ENCODE measurements around the gene ZSCAN31. TPM values are rescaled to one million over a fixed set of nuclear protein-coding genes. Genes with fewer than 3 reads are reported as not detected.
"Not testable (repeated sequence)": the region's sequence is repeated elsewhere in the genome, so short reads cannot be mapped to it uniquely, and the experiment has no call there.

Gene ZSCAN31
- polyA plus RNA-seq, 3 donors from 2014 or later, result 1.5 to 2.3 TPM; not detected in 1

- DNase-seq, result no peak
- no peaks in the 10 kb centered on the region for H3K4me1 Mint-ChIP-seq
- H3K27me3 Mint-ChIP-seq (ENCODE audit: low read depth in 3 of 3), result peaks cover 0 to 11% (median 7%) of the 10 kb centered on the region in 3 donors
- no peak overlapping the region for H3K27ac Mint-ChIP-seq
- peaks cover 18 to 25% (median 22%) of the 10 kb centered on the region in 3 donors for H3K36me3 Mint-ChIP-seq
- peaks cover 18 to 29% (median 22%) of the 10 kb centered on the region in 6 donors for H3K9me3 Mint-ChIP-seq
- H3K4me3 Mint-ChIP-seq, result no peak overlapping the region
Observed at GRCh38 chr6:28323813-28324424, 12.0 kb downstream of the ZSCAN31 start.

- H3K9me3 Mint-ChIP-seq, result peaks cover 16 to 20% (median 19%) of the 10 kb centered on the region in 6 donors
- no peak overlapping the region for H3K27ac Mint-ChIP-seq
Observed at GRCh38 chr6:28322661-28323060, 13.3 kb downstream of the ZSCAN31 start.

GRCh38 chr6:28317866-28318265 lies 18.1 kb downstream of the ZSCAN31 start:
- H3K4me1 Mint-ChIP-seq; H3K27me3 Mint-ChIP-seq (ENCODE audit: low read depth in 3 of 3); H3K9me3 Mint-ChIP-seq; H3K36me3 Mint-ChIP-seq; H3K27ac Mint-ChIP-seq; DNase-seq; H3K4me3 Mint-ChIP-seq: not testable (repeated sequence)

More at GRCh38 chr6:28322661-28323060, 13.3 kb downstream of the ZSCAN31 start:
- Mint-ChIP-seq H3K36me3 (peaks cover 16 to 21% (median 20%) of the 10 kb centered on the region in 3 donors), H3K4me3 (no peak overlapping the region), H3K27me3 (ENCODE audit: low read depth in 3 of 3) (peaks cover 3 to 9% (median 4%) of the 10 kb centered on the region in 3 donors), H3K4me1 (no peaks in the 10 kb centered on the region)
- DNase-seq, result no peak

- Mint-ChIP-seq H3K27me3 (ENCODE audit: low read depth in 3 of 3) (peaks cover 3 to 5% (median 4%) of the 10 kb centered on the region in 3 donors), H3K4me1 (no peaks in the 10 kb centered on the region), H3K36me3 (peaks cover 0 to 8% (median 0%) of the 10 kb centered on the region in 3 donors), H3K9me3 (no peaks in the 10 kb centered on the region), H3K4me3 (no peak overlapping the region), H3K27ac (no peak overlapping the region)
- no peak for DNase-seq
Observed at GRCh38 chr6:28315628-28316027, 20.3 kb downstream of the ZSCAN31 start.

GRCh38 chr6:28312939-28313338 lies 23.0 kb downstream of the ZSCAN31 start:
- no peaks in the 10 kb centered on the region for H3K9me3 Mint-ChIP-seq
- peaks cover 0 to 8% (median 0%) of the 10 kb centered on the region in 3 donors for H3K36me3 Mint-ChIP-seq
- peaks cover 2 to 18% (median 12%) of the 10 kb centered on the region in 3 donors for H3K27me3 Mint-ChIP-seq (ENCODE audit: low read depth in 3 of 3)
- no peaks in the 10 kb centered on the region for H3K4me1 Mint-ChIP-seq
- no peak overlapping the region for H3K4me3 Mint-ChIP-seq
- no peak for DNase-seq
- no peak overlapping the region for H3K27ac Mint-ChIP-seq

GRCh38 chr6:28311139-28311823 lies 24.7 kb downstream of the ZSCAN31 start:
- Mint-ChIP-seq H3K36me3 (peaks cover 0 to 8% (median 0%) of the 10 kb centered on the region in 3 donors), H3K4me3 (no peak overlapping the region), H3K27me3 (ENCODE audit: low read depth in 3 of 3) (peaks cover 0 to 20% (median 13%) of the 10 kb centered on the region in 3 donors), H3K4me1 (no peaks in the 10 kb centered on the region), H3K9me3 (peaks cover 0 to 3% (median 0%) of the 10 kb centered on the region in 6 donors), H3K27ac (no peak overlapping the region)
- DNase-seq, result no peak

GRCh38 chr6:28306363-28306762 lies 29.6 kb downstream of the ZSCAN31 start:
- not testable (repeated sequence) for H3K4me1 Mint-ChIP-seq, H3K36me3 Mint-ChIP-seq, H3K4me3 Mint-ChIP-seq, DNase-seq, H3K27ac Mint-ChIP-seq, H3K9me3 Mint-ChIP-seq
- peaks cover 0 to 18% (median 14%) of the 10 kb centered on the region in 3 donors for H3K27me3 Mint-ChIP-seq (ENCODE audit: low read depth in 3 of 3)

GRCh38 chr6:28303570-28303969 lies 32.4 kb downstream of the ZSCAN31 start:
- Mint-ChIP-seq H3K27ac (no peak overlapping the region), H3K27me3 (ENCODE audit: low read depth in 3 of 3) (peaks cover 0 to 11% (median 4%) of the 10 kb centered on the region in 3 donors), H3K9me3 (peaks cover 0 to 3% (median 0%) of the 10 kb centered on the region in 6 donors), H3K4me3 (no peak overlapping the region), H3K36me3 (peaks cover 0 to 2% (median 0%) of the 10 kb centered on the region in 3 donors), H3K4me1 (no peaks in the 10 kb centered on the region)
- DNase-seq, result no peak

- Mint-ChIP-seq H3K4me3 (no peak overlapping the region), H3K9me3 (no peaks in the 10 kb centered on the region), H3K27ac (no peak overlapping the region), H3K4me1 (no peaks in the 10 kb centered on the region), H3K27me3 (ENCODE audit: low read depth in 3 of 3) (no peaks in the 10 kb centered on the region), H3K36me3 (peaks cover 0 to 11% (median 5%) of the 10 kb centered on the region in 3 donors)
- no peak for DNase-seq
Observed at GRCh38 chr6:28296520-28297060, 39.4 kb downstream of the ZSCAN31 start.

GRCh38 chr6:28295326-28295725 lies 40.6 kb downstream of the ZSCAN31 start:
- Mint-ChIP-seq H3K27me3 (ENCODE audit: low read depth in 3 of 3) (no peaks in the 10 kb centered on the region), H3K36me3 (peaks cover 0 to 11% (median 3%) of the 10 kb centered on the region in 3 donors), H3K4me3 (no peak overlapping the region), H3K27ac (no peak overlapping the region), H3K4me1 (no peaks in the 10 kb centered on the region), H3K9me3 (no peaks in the 10 kb centered on the region)
- no peak for DNase-seq

- H3K4me1 Mint-ChIP-seq, result no peaks in the 10 kb centered on the region
- no peak overlapping the region for H3K27ac Mint-ChIP-seq
- no peaks in the 10 kb centered on the region for H3K27me3 Mint-ChIP-seq (ENCODE audit: low read depth in 3 of 3)
- H3K4me3 Mint-ChIP-seq, result no peak overlapping the region
- DNase-seq, result no peak
- peaks cover 0 to under 1% (median 0%) of the 10 kb centered on the region in 6 donors for H3K9me3 Mint-ChIP-seq
- peaks cover 8 to 15% (median 8%) of the 10 kb centered on the region in 3 donors for H3K36me3 Mint-ChIP-seq
Observed at GRCh38 chr6:28291573-28291972, 44.4 kb downstream of the ZSCAN31 start.

- H3K27me3 Mint-ChIP-seq (ENCODE audit: low read depth in 3 of 3), result peaks cover 0 to 8% (median 7%) of the 10 kb centered on the region in 3 donors
Observed at GRCh38 chr6:28282926-28283325, 53.0 kb downstream of the ZSCAN31 start.

GRCh38 chr6:28281288-28282064 lies 54.5 kb downstream of the ZSCAN31 start, which contains the start of gene PGBD1:
Gene PGBD1 (plus strand): TSS chr6:28281572. CDS start chr6:28283814, 2,242 bp downstream.
- peaks cover 0 to 8% (median 7%) of the 10 kb centered on the region in 3 donors for H3K27me3 Mint-ChIP-seq (ENCODE audit: low read depth in 3 of 3)
- H3K4me1 Mint-ChIP-seq, result peaks cover 7 to 11% of the 10 kb centered on the region in 2 donors
- H3K4me3 Mint-ChIP-seq, result peak within 1 kb of the TSS; percentile 70 to 80 (median 79)
- DNase-seq, result peak; percentile 22 to 34 (median 27)
- H3K27ac Mint-ChIP-seq, result no peak within 1 kb of the TSS
- no peaks in the 10 kb centered on the region for H3K9me3 Mint-ChIP-seq
- H3K36me3 Mint-ChIP-seq, result peaks cover 2 to 22% (median 2%) of the 10 kb centered on the region in 3 donors

More at GRCh38 chr6:28282926-28283325, 53.0 kb downstream of the ZSCAN31 start:
- no peak for DNase-seq
- H3K4me1 Mint-ChIP-seq, result peaks cover 7 to 11% of the 10 kb centered on the region in 2 donors
- H3K27ac Mint-ChIP-seq, result no peak overlapping the region
- H3K36me3 Mint-ChIP-seq, result peaks cover 8 to 15% (median 8%) of the 10 kb centered on the region in 3 donors
- H3K9me3 Mint-ChIP-seq, result peaks cover 0 to 1% (median 0%) of the 10 kb centered on the region in 6 donors
- H3K4me3 Mint-ChIP-seq, result no peak overlapping the region
